CD1c-positive myeloid dendritic cell (primary cell): ENCODE data around the gene GPR34.
A peak's percentile ranks its signal among the peaks of the same experiment; 100 is the strongest.

Experiments used
- DNase-seq: peaks from one replicate; pipeline ENCODE4 v3.0.0-alpha.2; 2016; ENCODE audit errors: extremely low spot score

GPR34 gene

GRCh38 chrX:41734530-41734929 lies 45.8 kb downstream of the GPR34 start:
- peak; percentile 7 for DNase-seq

GRCh38 chrX:41737065-41737464 lies 48.3 kb downstream of the GPR34 start:
- no peak for DNase-seq

GRCh38 chrX:41739871-41740270 lies 51.1 kb downstream of the GPR34 start:
- DNase-seq: no peak
